ENCODE data around the gene MRPL34. TPM values are rescaled to one million over a fixed set of nuclear protein-coding genes. Genes with fewer than 3 reads are reported as not detected.

The MRPL34 gene
- total RNA-seq, 1 donor from 2014 or later: 64.8 TPM

DNA sequence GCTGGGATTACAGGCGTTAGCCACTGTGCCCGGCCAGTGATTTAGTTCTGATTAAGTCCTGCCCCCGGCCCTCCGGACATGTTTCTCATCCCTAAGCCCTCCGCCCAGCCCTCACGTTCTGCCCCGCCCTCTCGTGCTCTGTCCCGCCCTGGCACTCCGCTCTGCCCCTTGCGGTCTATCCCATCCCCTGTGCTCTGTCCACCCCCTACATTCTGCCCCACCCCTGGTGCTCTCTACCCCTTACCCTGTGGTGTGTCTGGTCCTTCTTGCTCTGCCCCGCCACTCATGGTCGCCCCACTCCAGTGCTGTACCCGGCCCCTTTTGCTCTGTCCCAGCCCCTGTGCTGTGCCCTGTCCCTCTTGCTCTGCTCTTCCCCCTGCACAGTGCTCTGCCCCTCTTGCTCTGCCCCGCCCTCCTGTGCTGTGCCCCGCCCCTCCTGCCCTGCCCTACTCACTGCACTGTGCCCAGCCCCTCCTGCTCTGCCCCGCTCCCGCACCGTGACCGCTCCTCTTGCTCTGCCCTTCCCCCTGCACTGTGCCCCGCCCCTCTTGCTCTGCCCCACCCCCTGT, 34.7 kb downstream of the MRPL34 start:
- Histone ChIP-seq H3K36me3 (ENCODE audit: insufficient read depth, low read length) (no peaks in the 10 kb centered on the region), H3K9ac (ENCODE audit: low read length) (no peak overlapping the region), H2AFZ (ENCODE audit: low read depth, low read length) (no peak overlapping the region), H3K27me3 (ENCODE audit: insufficient read depth, low read length) (no peaks in the 10 kb centered on the region), H3K4me2 (ENCODE audit: low read length) (no peak overlapping the region), H3K27ac (ENCODE audit: low read depth, low read length) (no peak overlapping the region), H3K4me1 (ENCODE audit: insufficient read depth, low read length) (peaks cover 11% of the 10 kb centered on the region), H3K9me3 (ENCODE audit: insufficient read depth, low read depth, low read length) (no peaks in the 10 kb centered on the region), H3K79me2 (ENCODE audit: insufficient read depth, low read length) (peaks cover 13% of the 10 kb centered on the region), H4K20me1 (ENCODE audit: insufficient read depth, low read length) (no peaks in the 10 kb centered on the region), H3K4me3 (ENCODE audit: insufficient read depth, low read depth, low read length) (no peak overlapping the region)
- Mint-ChIP-seq H3K9me3 (ENCODE audit: unreplicated experiment) (no peaks in the 10 kb centered on the region), H3K27me3 (ENCODE audit: low read depth, unreplicated experiment) (no peaks in the 10 kb centered on the region), H3K36me3 (ENCODE audit: low read depth, unreplicated experiment) (no peaks in the 10 kb centered on the region), H3K27ac (ENCODE audit: unreplicated experiment) (no peak overlapping the region), H3K4me1 (ENCODE audit: low read depth, unreplicated experiment) (no peaks in the 10 kb centered on the region), H3K4me3 (ENCODE audit: unreplicated experiment) (no peak overlapping the region)
- FAIRE-seq (no peak), DNase-seq (ENCODE audit: low read depth) (no peak)
- TF ChIP-seq EZH2 (IDR thresholded peaks at IDR 0.05; ENCODE audit: insufficient read depth, low read length): no peak
- TF ChIP-seq, protein P1, sequence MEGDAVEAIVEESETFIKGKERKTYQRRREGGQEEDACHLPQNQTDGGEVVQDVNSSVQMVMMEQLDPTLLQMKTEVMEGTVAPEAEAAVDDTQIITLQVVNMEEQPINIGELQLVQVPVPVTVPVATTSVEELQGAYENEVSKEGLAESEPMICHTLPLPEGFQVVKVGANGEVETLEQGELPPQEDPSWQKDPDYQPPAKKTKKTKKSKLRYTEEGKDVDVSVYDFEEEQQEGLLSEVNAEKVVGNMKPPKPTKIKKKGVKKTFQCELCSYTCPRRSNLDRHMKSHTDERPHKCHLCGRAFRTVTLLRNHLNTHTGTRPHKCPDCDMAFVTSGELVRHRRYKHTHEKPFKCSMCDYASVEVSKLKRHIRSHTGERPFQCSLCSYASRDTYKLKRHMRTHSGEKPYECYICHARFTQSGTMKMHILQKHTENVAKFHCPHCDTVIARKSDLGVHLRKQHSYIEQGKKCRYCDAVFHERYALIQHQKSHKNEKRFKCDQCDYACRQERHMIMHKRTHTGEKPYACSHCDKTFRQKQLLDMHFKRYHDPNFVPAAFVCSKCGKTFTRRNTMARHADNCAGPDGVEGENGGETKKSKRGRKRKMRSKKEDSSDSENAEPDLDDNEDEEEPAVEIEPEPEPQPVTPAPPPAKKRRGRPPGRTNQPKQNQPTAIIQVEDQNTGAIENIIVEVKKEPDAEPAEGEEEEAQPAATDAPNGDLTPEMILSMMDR (IDR thresholded peaks at IDR 0.05; ENCODE audit: insufficient read depth, low read depth, low read length): no peak

DNA sequence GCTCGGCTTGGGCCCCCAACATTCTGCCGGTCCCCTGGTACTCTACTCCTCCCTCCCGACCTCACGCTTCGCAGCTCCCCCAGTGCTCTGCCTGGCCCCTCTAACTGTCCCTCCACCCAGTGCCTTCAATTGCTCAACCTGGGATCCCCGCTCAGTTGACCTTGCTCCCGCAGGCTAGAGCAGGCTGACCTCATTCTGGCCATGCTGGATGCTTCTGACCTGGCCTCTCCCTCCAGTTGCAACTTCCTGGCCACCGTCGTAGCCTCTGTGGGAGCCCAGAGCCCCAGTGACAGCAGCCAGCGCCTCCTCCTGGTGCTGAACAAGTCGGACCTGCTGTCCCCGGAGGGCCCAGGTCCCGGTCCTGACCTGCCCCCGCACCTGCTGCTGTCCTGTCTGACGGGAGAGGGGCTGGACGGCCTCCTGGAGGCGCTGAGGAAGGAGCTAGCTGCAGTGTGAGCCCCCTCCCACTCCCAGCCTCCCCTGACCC, 35.2 kb downstream of the MRPL34 start:
- Histone ChIP-seq H3K4me1 (ENCODE audit: insufficient read depth, low read length) (peaks cover 11% of the 10 kb centered on the region), H3K4me2 (ENCODE audit: low read length) (no peak overlapping the region), H3K4me3 (ENCODE audit: insufficient read depth, low read depth, low read length) (no peak overlapping the region), H3K27me3 (ENCODE audit: insufficient read depth, low read length) (no peaks in the 10 kb centered on the region), H3K79me2 (ENCODE audit: insufficient read depth, low read length) (peaks cover 13% of the 10 kb centered on the region), H4K20me1 (ENCODE audit: insufficient read depth, low read length) (no peaks in the 10 kb centered on the region), H3K9me3 (ENCODE audit: insufficient read depth, low read depth, low read length) (no peaks in the 10 kb centered on the region), H3K9ac (ENCODE audit: low read length) (no peak overlapping the region), H3K27ac (ENCODE audit: low read depth, low read length) (no peak overlapping the region), H3K36me3 (ENCODE audit: insufficient read depth, low read length) (no peaks in the 10 kb centered on the region), H2AFZ (ENCODE audit: low read depth, low read length) (no peak overlapping the region)
- Mint-ChIP-seq H3K4me3 (ENCODE audit: unreplicated experiment) (no peak overlapping the region), H3K36me3 (ENCODE audit: low read depth, unreplicated experiment) (no peaks in the 10 kb centered on the region), H3K4me1 (ENCODE audit: low read depth, unreplicated experiment) (no peaks in the 10 kb centered on the region), H3K9me3 (ENCODE audit: unreplicated experiment) (no peaks in the 10 kb centered on the region), H3K27ac (ENCODE audit: unreplicated experiment) (no peak overlapping the region), H3K27me3 (ENCODE audit: low read depth, unreplicated experiment) (no peaks in the 10 kb centered on the region)
- no peak for TF ChIP-seq EZH2 (IDR thresholded peaks at IDR 0.05; ENCODE audit: insufficient read depth, low read length)
- TF ChIP-seq, protein P1 (IDR thresholded peaks at IDR 0.05; ENCODE audit: insufficient read depth, low read depth, low read length): no peak
- FAIRE-seq (no peak), DNase-seq (ENCODE audit: low read depth) (no peak)

DNA sequence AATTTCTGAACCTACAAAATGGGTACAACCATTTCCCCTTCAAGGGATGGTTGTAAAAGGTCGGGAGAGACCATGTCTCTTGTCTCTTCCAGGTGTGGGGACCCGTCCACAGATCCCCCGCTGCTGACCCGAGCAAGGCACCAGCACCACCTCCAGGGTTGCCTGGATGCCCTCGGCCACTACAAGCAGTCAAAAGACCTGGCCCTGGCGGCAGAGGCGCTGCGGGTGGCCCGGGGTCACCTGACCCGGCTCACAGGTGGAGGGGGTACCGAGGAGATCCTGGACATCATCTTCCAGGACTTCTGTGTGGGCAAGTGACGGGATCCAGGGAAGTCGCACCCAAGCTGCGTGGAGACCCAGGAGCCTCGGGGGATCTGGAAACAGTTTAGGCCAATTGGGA, 35.7 kb downstream of the MRPL34 start:
- H3K79me2 ChIP-seq (ENCODE audit: insufficient read depth, low read length): peaks cover 13% of the 10 kb centered on the region
- no peak overlapping the region for H3K4me2 ChIP-seq (ENCODE audit: low read length)
- H3K27ac ChIP-seq (ENCODE audit: low read depth, low read length): no peak overlapping the region
- DNase-seq (ENCODE audit: low read depth) (no peak), FAIRE-seq (no peak)
- H3K9me3 ChIP-seq (ENCODE audit: insufficient read depth, low read depth, low read length): no peaks in the 10 kb centered on the region
- TF ChIP-seq, protein P1 (IDR thresholded peaks at IDR 0.05; ENCODE audit: insufficient read depth, low read depth, low read length): no peak
- TF ChIP-seq EZH2 (IDR thresholded peaks at IDR 0.05; ENCODE audit: insufficient read depth, low read length): no peak
- H3K27me3 ChIP-seq (ENCODE audit: insufficient read depth, low read length): no peaks in the 10 kb centered on the region
- H3K4me3 ChIP-seq (ENCODE audit: insufficient read depth, low read depth, low read length): no peak overlapping the region
- no peaks in the 10 kb centered on the region for H4K20me1 ChIP-seq (ENCODE audit: insufficient read depth, low read length)
- no peak overlapping the region for H3K9ac ChIP-seq (ENCODE audit: low read length)
- peaks cover 2% of the 10 kb centered on the region for H3K4me1 Mint-ChIP-seq (ENCODE audit: low read depth, unreplicated experiment)
- no peak overlapping the region for H2AFZ ChIP-seq (ENCODE audit: low read depth, low read length)
- no peaks in the 10 kb centered on the region for H3K36me3 ChIP-seq (ENCODE audit: insufficient read depth, low read length)
- no peak overlapping the region for H3K27ac Mint-ChIP-seq (ENCODE audit: unreplicated experiment)
- peaks cover 11% of the 10 kb centered on the region for H3K4me1 ChIP-seq (ENCODE audit: insufficient read depth, low read length)
- no peak overlapping the region for H3K4me3 Mint-ChIP-seq (ENCODE audit: unreplicated experiment)
- no peaks in the 10 kb centered on the region for H3K36me3 Mint-ChIP-seq (ENCODE audit: low read depth, unreplicated experiment)
- H3K27me3 Mint-ChIP-seq (ENCODE audit: low read depth, unreplicated experiment): no peaks in the 10 kb centered on the region
- no peaks in the 10 kb centered on the region for H3K9me3 Mint-ChIP-seq (ENCODE audit: unreplicated experiment)
